Measurements from ENCODE around the gene MEPE.
"Not testable (repeated sequence)": the region's sequence is repeated elsewhere in the genome, so short reads cannot be mapped to it uniquely, and the experiment has no call there.

Gene MEPE

DNA sequence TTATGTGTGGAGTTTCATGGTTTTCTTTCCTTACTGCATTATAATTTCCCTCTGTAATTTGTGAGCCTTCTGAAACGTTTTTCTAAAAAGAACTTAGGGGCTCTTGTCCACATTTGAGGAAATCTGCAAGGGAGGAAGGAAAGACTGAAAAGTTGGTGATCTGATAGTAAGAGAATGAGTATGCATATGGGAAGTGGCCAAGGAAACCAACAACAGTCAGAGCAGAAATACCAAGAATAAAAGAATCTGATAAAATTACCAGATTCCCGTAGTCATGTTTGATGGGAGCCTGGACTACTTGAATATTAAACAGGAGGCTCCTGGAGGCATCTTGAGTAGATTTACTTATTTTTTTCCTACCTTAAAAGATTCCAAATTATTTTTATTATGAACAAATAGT lies 50.1 kb downstream of the MEPE start:
- no peak for DNase-seq (ENCODE audit: low read depth in 2 of 2)

DNA sequence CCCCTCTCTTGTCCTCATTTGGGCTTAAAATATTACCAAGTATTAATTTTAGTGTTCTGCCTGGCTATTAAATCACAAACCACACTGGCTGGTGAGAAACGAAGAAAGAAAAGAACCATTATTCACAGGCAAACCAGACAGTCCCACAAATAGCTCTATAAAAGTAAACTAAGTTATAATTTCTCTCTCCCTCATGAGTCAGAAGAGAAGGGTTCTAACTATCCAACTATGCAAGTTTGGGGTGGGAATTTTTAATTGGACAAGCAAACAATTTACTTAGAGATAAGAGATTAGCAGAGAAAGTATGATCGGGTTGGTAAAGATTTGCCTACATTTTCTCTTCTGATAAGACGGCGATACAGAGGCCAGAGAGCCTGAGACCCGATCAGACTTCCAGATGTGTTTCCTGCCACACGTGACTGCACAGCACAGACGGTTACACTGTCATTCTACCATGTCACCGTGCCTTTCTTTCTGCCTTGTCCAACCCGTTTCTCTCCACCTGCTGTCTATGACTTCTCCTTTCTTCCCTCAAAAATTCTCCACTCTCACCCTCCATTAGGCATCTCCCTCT lies 52.3 kb downstream of the MEPE start:
- no peak for DNase-seq (ENCODE audit: low read depth in 2 of 2)

DNA sequence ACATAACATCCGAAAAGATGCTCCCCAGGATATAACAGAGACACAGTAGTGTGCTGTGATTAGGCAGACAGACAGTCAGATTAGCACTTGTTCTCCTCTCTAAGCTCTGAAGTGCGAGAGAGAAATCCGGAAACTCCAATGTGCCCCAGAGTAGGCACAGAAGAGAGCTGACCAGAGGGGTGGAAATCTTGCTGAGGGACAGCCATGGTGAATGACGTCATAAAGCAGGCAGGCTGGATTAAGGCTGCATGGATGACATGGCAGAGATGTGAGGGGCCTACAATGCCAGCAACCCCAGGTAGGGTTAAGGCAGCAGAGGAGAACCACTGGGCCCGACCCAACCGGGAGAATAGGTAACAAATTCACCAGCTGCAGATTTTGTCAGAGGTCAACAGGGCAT lies 53.3 kb downstream of the MEPE start:
- no peak for DNase-seq (ENCODE audit: low read depth in 2 of 2)

DNA sequence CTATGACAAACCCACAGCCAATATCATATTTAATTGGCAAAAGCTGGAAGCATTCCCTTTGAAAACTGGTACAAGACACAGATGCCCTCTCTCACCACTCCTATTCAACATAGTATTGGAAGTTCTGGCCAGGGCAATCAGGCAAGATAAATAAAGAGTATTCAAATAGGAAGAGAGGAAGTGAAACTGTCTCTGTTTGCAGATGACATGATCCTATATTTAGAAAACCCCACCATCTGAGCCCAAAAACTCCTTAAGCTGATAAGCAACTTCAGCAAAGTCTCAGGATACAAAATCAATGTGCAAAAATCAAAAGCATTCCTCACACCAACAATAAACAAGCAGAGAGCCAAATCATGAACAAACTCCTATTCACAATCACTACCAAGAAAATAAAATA lies 58.0 kb downstream of the MEPE start:
- DNase-seq (ENCODE audit: low read depth in 2 of 2) = not testable (repeated sequence)

DNA sequence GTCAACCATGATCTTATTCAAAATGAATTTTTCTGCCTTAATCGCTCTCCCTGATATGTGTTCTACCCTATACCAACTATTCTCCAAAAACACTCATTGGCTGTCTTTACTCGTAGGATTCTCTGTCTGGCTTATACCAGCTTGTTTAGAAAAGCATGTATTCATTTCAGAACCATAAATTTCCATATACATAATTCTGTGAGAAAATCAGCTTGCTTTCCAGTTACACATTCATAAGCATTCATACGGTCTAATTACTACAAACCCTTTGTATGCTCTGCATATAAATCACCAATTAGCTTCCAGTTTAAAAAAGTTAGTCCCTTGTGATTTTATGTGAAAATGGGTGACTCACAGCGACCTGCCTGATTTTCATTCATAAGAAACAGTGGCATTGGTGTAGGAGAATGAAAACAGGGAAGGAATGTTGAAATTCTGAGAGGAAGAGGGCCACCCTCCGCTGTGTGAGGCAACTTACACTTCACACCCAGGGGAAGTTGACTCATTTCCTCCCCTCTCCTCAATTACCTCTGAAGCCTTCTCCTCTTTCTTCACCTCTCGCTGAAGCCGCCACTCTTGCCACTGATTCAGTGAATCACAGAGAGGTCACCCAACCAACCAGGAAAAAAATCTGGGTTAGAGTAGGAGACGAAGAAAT lies 63.3 kb downstream of the MEPE start:
- DNase-seq (ENCODE audit: low read depth in 2 of 2) = no peak

Measured in stimulated activated CD4-positive, alpha-beta T cell treated with anti-CD3 and anti-CD28 coated beads, Interleukin-1b, Interleukin-23, amount 100 ng/mL, for 4 hours (primary cell).